Measurements from ENCODE around the gene VPS37D.
A peak's percentile ranks its signal among the peaks of the same experiment; 100 is the strongest.

The VPS37D gene

DNA sequence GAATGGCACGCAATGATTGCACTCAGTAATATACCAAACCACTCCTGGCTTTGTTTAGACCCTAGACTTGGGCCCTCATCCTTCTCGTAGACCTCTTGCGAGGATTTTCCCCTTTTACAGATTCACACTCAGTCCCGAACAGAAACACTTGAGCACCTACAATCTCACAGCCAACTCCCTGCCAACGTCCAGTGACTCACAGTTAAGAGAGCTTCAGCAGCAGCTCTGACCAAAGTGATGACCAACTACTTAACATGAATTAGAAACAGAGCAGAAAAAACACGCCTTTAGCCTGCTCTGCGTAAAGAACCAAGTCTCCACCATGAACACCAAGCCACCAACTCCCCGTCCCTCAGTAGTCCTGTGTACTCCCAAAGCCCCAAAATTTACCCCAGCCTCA is 13.4 kb downstream of the VPS37D start:
- no peak for DNase-seq

- no peak for DNase-seq
Observed at GRCh38 chr7:73682745-73683055, 15.1 kb downstream of the VPS37D start.

DNA sequence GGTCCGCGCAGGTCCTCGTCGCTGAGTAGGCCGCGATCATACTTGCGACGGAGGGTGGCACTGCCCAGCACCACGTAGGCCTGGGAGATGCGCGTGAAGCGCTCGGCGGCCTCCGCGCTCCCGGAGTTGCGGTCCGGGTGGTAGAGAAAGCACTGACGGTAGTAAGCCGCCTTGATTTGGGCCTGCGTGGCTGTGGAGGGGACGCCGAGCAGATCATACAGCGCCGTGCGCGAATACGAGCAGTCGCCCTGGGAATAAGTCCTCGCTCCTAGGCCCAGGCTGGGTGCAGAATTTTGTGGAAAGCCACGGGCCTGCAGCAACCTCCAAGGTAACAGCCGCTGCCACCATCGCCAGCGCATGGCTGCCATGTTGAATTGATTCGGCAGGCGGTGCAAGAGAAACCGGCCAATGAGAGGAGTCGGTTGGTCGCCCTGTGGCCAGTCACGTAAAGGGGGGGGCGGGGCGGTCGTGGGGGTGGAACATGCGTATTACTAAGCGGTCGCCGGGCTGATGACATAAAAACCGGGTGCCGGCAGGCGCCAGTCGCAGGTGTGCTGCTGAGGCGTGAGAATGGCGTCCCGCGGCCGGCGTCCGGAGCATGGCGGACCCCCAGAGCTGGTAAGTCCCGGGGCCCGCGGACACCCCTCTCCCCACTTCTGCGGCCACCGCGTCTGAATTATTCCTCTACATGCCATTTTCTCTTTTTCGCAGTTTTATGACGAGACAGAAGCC is 15.6 kb downstream of the VPS37D start, which contains the start of the genes BUD23 and DNAJC30:
BUD23 (plus strand) TSS at position 542 of the 732 bp plus-strand sequence; CDS start at position 571, 29 bp downstream.
DNAJC30 (minus strand) TSS at position 398 of the 732 bp plus-strand sequence; CDS start at position 368, 30 bp downstream.
- peak; percentile 92 for DNase-seq

- no peak for DNase-seq
Observed at GRCh38 chr7:73683788-73684693, 16.4 kb downstream of the VPS37D start.

DNA sequence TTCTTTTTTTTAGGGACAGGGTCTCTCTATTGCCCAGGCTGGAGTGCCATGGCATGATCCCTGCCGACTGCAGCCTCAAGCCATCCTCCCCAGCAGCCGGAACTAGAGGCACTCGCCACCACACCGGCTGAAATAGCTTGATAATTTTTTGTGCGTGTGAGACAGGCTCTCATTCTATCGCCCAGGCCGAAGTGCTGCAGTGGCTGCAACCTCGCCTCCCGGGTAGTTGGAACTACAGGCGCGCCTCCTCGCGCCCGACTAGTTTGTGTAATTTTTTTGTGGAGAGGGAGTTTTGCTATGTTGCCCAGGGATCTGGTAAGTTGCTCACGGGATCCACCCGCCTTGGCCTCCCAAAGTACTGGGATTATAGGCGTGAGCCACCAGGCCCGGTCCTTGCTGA is 17.7 kb downstream of the VPS37D start:
- no peak for DNase-seq

- no peak for DNase-seq
Observed at GRCh38 chr7:73688288-73688687, 20.7 kb downstream of the VPS37D start.

GRCh38 chr7:73690646-73691045 is 23.0 kb downstream of the VPS37D start:
- DNase-seq, result no peak

DNA sequence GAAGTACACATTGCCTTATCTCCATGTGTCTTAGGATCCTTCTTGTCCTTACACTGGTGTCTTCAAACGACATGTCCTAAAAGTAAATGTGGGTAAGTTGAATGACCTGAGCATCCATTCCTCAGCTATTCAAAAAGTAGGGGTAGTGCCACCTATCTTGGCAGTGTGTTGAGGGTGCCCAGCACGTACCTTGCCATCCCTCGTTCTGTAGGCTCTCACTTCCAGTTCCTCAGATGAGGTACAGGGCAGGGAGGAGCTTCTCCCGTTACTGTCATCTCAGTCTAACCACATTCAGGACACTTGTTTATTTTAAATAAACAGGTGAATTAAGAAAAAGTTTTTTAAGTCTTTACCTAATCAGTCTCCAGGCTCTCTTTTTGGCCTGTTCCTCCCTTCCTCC is 28.7 kb downstream of the VPS37D start:
- no peak for DNase-seq

DNA sequence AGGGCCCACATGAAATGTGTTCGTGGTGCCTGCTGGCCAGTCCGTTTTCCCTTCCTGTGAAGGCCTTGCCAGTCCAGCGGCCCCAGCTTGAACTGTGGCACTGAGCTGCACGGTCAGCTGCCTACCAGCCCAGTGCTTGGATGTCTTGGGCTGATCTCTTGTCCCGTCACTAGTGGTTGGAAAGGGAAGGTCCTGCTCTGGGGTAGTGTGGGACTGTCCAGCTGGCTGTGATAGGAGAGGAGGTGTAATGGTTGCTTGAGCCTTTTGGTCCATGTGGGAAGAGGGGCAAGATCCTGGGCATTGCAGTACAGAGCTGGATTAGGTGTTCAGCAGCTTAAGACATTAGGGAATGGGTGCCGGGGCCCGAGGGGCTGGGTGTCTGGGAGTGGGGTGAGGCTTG is 30.8 kb downstream of the VPS37D start:
- DNase-seq, result no peak

- DNase-seq, result no peak
Observed at GRCh38 chr7:73699370-73700068, 31.9 kb downstream of the VPS37D start.

DNA sequence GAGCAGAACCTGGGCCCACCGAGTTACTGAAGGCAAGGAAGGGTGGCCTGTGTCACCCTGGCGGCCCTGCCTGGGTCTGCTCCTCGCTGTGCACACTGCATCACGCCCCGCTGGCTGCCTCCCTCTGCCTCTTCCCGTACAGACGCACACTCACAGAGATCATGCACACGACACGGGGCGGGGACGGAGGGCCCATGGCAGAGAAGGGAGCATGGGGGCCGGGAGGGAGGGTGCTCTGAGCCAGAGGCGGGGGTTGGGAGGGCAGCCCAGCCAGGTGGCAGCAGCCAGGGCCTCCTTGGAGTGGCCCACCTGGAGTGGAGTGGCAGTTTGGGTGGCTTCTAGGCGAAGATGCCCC is 32.4 kb downstream of the VPS37D start:
- DNase-seq, result no peak

GRCh38 chr7:73700581-73701134 is 33.0 kb downstream of the VPS37D start:
- DNase-seq, result no peak

- DNase-seq, result no peak
Observed at GRCh38 chr7:73701357-73701995, 33.8 kb downstream of the VPS37D start.

GRCh38 chr7:73702226-73702625 is 34.6 kb downstream of the VPS37D start:
- no peak for DNase-seq

- no peak for DNase-seq
Observed at GRCh38 chr7:73702665-73703064, 35.0 kb downstream of the VPS37D start.

DNA sequence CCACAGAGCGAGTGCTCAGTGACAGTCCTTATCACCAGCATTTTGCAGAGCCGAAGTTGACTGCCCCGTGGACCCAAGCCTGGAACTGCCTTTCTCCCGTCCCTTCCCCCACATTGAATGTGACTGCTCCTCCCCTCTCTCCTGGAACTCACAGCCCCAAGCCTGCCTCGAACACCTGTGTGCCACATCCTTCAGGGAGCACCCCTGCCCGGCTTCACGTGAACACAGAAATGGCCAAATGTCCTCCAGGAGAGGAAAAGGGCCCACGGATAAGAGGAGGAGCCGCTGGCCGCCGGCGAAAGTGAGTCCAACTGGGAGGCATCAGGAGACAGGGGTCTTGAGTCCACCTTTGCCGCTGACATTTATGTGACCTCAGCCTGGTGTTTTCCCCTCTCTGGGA is 35.6 kb downstream of the VPS37D start:
- DNase-seq, result no peak

DNA sequence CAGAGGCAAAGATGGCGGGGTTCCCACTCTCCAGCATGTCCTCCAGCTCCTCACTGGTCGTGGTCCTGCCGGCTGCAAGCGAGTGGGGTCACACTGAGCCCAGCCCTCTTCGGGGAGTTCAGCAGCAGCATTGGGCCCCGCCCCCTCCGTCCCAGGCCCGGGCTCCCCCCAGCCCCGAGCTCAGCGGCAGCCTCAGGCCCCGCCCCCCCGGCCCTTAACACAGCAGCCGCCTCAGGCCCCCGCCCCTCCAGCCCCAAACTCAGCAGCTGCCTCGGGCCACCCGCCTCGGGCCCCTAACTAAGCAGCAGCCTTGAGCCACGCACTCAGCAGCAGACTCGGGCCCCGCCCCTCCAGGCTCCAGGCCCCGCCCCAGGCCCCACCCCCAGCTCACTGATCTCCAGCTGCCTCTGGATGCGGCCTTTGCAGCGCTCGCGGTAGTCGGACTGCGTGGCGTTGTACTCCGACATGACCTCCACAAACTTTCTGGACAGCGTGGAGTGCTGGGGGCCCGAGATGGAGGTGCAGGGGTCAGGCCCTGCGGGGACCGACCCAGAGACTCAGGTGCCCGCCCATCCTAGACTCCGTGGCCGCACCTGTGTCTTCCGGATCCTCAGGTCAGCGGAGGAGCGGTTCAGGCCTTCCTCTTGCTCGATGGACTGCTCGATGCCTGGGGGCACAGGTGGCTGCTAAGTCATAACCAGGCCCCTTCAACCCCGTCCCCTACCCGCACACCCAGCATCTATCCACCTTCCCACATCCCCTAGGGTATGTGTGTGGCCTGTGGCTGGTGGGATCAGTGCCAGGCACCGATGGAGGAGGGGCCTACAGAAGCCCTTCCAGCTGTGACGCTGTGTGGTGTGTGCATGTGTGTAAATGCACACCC is 36.4 kb downstream of the VPS37D start:
- DNase-seq, result no peak

- no peak for DNase-seq
Observed at GRCh38 chr7:73704640-73705550, 37.3 kb downstream of the VPS37D start.

DNA sequence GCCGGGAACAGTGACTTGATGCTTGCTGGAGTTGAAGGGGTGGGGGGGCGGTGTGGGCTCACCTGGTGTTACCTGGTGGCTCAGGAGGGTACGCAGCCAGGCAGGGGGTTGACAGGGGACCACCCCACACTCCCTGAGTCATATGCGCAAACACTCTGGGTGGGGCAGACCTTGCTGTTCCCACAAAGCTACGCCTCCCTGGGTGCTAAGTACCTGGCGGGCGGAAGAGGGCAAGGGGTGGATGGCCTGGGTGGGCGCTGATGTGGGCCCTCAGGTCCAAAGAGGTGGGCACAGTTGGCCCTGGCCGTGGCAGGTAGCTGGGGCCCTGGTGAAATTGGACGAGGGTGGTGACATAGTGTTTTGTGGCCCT is 37.9 kb downstream of the VPS37D start:
- no peak for DNase-seq
